ENCODE measurements around the gene RIC8B.

The RIC8B gene

DNA sequence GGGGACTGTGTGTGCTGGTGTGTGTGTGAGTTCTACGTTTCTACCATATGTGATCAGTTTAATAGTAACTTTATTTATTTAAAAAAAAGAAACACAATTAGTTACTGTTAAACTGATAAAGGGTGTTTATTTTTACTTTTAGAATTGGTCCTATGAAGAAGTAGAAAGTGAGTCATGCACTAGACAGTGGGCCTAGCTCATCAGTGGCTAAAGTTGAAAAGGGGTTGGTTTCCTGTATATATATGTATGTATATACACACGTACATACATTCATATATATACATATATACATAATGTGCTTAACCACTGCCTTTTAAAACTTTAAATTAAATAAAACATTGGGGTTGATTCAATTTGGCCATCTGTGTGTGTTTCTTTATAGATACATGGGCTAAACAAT lies 112.5 kb downstream of the RIC8B start:
- no peak overlapping the region for H3K4me3 ChIP-seq (ENCODE audit: low read depth, low read length)
- DNase-seq (ENCODE audit: low read depth): no peak
- TF ChIP-seq, protein P1, sequence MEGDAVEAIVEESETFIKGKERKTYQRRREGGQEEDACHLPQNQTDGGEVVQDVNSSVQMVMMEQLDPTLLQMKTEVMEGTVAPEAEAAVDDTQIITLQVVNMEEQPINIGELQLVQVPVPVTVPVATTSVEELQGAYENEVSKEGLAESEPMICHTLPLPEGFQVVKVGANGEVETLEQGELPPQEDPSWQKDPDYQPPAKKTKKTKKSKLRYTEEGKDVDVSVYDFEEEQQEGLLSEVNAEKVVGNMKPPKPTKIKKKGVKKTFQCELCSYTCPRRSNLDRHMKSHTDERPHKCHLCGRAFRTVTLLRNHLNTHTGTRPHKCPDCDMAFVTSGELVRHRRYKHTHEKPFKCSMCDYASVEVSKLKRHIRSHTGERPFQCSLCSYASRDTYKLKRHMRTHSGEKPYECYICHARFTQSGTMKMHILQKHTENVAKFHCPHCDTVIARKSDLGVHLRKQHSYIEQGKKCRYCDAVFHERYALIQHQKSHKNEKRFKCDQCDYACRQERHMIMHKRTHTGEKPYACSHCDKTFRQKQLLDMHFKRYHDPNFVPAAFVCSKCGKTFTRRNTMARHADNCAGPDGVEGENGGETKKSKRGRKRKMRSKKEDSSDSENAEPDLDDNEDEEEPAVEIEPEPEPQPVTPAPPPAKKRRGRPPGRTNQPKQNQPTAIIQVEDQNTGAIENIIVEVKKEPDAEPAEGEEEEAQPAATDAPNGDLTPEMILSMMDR (IDR thresholded peaks at IDR 0.05; ENCODE audit: control insufficient read depth, extremely low read depth, insufficient read depth): no peak

DNA sequence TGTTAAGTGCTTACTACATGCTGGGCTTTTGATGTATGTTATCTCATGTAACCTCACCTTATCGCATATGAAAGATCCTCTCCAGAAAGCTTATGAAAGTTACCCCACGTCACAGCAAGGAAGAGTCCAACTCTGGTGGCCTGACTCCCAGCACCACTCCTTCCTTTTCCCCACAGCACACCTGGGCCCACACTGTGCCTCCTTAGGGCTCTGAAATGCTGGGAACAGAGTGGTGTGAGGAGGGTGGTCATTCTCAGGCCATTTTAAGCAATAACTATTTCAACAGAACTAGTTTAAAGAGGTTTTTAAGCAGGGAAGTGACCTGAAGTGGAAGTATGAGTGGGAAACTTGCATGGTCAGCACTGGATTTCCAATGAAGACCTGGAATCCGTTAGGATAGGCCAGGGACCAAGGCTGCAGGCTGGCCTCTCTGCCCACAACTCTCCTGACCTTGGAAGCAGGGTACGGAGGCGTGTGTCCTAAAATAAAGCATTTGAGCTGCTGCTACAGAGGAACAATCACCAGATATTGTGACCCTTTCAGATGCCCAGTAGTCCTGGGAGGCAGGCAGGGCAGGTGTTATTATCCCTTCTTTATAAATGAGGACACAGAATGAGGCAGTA lies 114.0 kb downstream of the RIC8B start:
- no peak overlapping the region for H3K4me3 ChIP-seq (ENCODE audit: low read depth, low read length)
- no peak for DNase-seq (ENCODE audit: low read depth)
- TF ChIP-seq, protein P1 (IDR thresholded peaks at IDR 0.05; ENCODE audit: control insufficient read depth, extremely low read depth, insufficient read depth): no peak

DNA sequence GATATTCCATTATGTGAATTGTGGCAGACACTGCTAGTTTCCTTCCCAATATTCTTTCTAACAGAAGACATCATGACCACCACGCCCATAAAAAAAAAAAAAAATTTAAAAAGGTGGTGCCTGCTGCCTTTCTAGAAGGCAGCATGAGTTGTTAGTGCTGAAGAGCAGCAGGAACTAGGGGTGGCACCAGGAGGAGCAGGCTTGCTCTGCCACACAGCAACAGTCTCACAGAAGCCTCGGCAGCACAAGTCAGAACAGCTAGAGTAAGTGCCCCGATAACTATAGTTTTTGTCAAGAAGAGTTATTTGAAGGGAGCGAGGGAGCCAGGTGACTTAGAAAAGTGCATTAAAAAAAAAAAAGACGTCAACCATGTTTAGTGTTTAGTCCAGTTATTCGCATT lies 114.8 kb downstream of the RIC8B start:
- no peak for DNase-seq (ENCODE audit: low read depth)
- TF ChIP-seq, protein P1 (IDR thresholded peaks at IDR 0.05; ENCODE audit: control insufficient read depth, extremely low read depth, insufficient read depth): no peak
- H3K4me3 ChIP-seq (ENCODE audit: low read depth, low read length): no peak overlapping the region

DNA sequence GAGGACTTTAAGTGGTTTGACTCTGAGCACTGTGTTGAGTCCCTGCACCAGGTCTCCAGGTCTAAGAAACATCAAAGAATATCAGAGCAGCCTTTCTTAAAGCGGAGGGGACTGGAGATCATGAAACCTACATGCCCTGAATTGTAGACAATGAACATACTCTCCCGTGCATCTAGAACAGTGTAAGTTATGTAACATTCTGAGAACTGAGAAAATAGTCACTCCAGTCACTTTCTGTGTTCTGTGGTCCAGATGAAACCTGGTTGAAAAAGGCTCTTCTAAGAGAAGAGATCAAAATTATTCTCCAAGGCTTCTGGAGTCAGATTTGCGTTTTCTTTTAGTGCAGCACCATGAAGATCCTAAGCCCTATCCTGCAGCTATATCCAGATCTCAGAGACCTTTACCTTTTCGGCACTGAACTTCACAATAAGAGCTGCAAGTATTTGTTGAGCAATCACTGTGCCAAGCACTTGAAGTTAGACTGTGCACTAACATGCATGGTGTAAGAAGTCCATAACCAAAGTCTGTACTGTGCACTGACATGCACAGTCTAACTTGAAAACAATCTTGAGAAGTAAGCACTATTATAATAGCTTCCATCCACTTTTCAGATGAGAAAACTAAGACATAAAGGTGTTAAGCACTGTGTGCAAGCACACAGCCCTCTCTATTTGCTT lies 115.6 kb downstream of the RIC8B start:
- TF ChIP-seq, protein P1 (IDR thresholded peaks at IDR 0.05; ENCODE audit: control insufficient read depth, extremely low read depth, insufficient read depth): no peak
- no peak overlapping the region for H3K4me3 ChIP-seq (ENCODE audit: low read depth, low read length)
- DNase-seq (ENCODE audit: low read depth): no peak

DNA sequence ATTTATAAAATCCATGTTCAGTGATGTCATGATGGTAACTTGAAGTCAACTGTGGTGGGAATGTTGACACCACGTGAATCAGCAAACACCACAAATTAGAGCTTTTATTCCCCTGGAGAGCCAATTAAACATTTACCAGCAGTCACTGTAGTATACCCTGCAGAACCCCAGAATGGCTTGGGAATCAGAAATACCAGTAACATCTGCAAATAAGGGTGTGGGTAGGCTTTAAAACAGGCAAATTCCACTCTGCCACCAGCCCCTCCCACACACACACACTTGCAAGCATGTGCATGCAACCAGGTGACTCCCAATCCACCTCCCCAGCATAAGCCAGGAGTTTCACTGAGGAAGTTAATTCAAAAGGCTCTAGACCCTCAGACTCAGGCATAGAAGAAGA lies 117.6 kb downstream of the RIC8B start:
- TF ChIP-seq, protein P1 (IDR thresholded peaks at IDR 0.05; ENCODE audit: control insufficient read depth, extremely low read depth, insufficient read depth): no peak
- no peak for DNase-seq (ENCODE audit: low read depth)

DNA sequence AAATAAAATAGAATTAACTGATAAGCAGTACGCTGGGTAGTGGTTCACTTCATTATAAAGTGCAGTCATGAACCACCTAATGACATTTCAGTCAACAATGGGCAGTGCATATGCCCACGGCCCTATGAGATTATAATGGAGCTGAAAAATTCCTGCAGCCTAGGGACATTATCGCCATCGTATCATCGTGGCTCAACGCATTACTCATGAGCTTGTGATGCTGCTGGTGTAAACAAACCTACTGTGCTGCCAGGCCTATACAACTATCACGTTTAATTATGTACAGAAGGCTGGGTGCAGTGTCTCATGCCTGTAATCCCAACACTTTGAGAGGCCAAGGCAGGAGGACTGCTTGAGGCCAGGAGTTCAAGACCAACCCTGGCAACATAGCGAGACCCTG lies 119.0 kb downstream of the RIC8B start:
- TF ChIP-seq, protein P1 (IDR thresholded peaks at IDR 0.05; ENCODE audit: control insufficient read depth, extremely low read depth, insufficient read depth): no peak
- no peak for DNase-seq (ENCODE audit: low read depth)
- no peak overlapping the region for H3K4me3 ChIP-seq (ENCODE audit: low read depth, low read length)

More for the DNA sequence above, 117.6 kb downstream of the RIC8B start:
- H3K4me3 ChIP-seq (ENCODE audit: low read depth, low read length): no peak overlapping the region

DNA sequence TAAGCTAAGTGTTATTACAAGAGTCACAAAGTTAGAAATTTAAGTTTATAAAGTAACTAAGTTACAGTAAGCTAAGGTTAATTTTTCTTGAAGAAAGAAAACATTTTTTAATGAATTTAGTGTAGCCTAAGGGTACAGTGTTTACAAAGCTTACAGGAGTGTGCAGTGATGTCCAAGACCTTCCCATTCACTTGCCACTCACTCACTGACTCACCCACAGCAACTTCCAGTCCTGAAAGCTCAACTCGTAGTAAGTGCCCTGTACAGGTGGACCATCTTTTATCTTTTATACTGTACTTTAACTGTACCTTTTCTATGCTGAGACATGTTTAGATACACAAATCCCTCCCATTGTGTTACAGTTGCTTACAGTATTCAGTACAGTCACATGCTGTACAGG lies 120.3 kb downstream of the RIC8B start:
- no peak overlapping the region for H3K4me3 ChIP-seq (ENCODE audit: low read depth, low read length)
- no peak for DNase-seq (ENCODE audit: low read depth)
- TF ChIP-seq, protein P1 (IDR thresholded peaks at IDR 0.05; ENCODE audit: control insufficient read depth, extremely low read depth, insufficient read depth): no peak

Data from LNCaP clone FGC (cell line).